Measurements from ENCODE around the gene SECTM1. TPM values are rescaled to one million over a fixed set of nuclear protein-coding genes. Genes with fewer than 3 reads are reported as not detected.

Gene SECTM1
- total RNA-seq, 1 donor from 2014 or later = 0.27 TPM

DNA sequence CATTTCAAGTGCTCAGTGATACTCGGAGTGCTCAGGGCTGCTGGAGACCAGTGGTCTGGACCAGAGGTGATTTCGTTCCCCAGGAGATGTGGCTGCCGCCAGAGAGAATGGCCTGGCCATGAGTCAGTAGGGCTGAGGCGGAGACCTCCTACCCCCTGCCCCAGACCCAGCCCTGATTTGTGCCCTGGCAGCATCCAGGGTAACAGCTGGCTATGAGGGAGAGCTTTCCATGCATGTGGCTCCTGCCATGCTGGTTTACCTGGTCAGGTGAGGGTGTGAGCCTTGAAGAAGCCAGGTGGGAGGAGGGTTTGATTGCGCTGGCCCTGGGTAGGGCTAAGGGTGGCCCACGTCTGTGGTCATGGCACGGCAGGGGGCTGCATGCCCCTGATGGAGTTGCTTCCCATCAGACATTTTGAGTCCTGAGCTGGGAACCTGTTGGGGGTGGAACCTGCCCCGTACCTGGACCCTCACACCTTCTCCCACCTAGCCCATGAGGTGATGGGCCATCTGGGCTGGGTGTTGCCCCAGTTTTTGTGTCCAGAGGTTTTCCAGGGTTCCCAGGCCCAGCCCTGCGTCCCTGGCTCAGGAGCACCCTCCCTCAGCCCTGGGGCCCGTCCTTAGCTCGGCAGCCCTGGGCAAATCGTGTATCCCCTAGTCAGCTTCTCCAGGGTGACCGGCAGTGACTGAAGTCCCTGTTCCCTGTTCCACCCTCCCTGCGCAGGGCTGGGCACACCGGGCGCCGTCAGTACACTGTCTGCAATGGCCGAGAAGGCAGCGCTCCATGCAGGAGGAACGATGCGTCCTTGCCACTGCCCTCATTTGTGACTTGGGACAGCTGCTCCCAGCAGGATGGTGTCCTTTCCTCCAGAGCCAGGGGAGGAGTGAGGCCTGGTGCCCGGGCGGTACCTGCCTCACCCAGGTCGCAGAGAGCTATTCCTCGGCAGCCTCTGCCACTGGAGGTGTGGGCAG is 51.0 kb downstream of the SECTM1 start:
- Histone ChIP-seq H3K27ac (ENCODE audit: low read depth, low read length) (no peak overlapping the region), H3K79me2 (ENCODE audit: insufficient read depth, low read length) (no peaks in the 10 kb centered on the region), H2AFZ (ENCODE audit: low read depth, low read length) (no peak overlapping the region), H3K27me3 (ENCODE audit: insufficient read depth, low read length) (no peaks in the 10 kb centered on the region), H3K4me3 (ENCODE audit: insufficient read depth, low read depth, low read length) (no peak overlapping the region), H3K4me1 (ENCODE audit: insufficient read depth, low read length) (peaks cover 26% of the 10 kb centered on the region), H4K20me1 (ENCODE audit: insufficient read depth, low read length) (peaks cover 8% of the 10 kb centered on the region), H3K4me2 (ENCODE audit: low read length) (peak overlapping the region; percentile 56), H3K36me3 (ENCODE audit: insufficient read depth, low read length) (no peaks in the 10 kb centered on the region), H3K9ac (ENCODE audit: low read length) (peak overlapping the region; percentile 4), H3K9me3 (ENCODE audit: insufficient read depth, low read depth, low read length) (peaks cover 5% of the 10 kb centered on the region)
- Mint-ChIP-seq H3K9me3 (ENCODE audit: unreplicated experiment) (no peaks in the 10 kb centered on the region), H3K4me1 (ENCODE audit: low read depth, unreplicated experiment) (peaks cover 3% of the 10 kb centered on the region), H3K27me3 (ENCODE audit: low read depth, unreplicated experiment) (no peaks in the 10 kb centered on the region), H3K4me3 (ENCODE audit: unreplicated experiment) (no peak overlapping the region), H3K27ac (ENCODE audit: unreplicated experiment) (no peak overlapping the region), H3K36me3 (ENCODE audit: low read depth, unreplicated experiment) (peaks cover 4% of the 10 kb centered on the region)
- DNase-seq (ENCODE audit: low read depth) = no peak
- TF ChIP-seq, protein P1, sequence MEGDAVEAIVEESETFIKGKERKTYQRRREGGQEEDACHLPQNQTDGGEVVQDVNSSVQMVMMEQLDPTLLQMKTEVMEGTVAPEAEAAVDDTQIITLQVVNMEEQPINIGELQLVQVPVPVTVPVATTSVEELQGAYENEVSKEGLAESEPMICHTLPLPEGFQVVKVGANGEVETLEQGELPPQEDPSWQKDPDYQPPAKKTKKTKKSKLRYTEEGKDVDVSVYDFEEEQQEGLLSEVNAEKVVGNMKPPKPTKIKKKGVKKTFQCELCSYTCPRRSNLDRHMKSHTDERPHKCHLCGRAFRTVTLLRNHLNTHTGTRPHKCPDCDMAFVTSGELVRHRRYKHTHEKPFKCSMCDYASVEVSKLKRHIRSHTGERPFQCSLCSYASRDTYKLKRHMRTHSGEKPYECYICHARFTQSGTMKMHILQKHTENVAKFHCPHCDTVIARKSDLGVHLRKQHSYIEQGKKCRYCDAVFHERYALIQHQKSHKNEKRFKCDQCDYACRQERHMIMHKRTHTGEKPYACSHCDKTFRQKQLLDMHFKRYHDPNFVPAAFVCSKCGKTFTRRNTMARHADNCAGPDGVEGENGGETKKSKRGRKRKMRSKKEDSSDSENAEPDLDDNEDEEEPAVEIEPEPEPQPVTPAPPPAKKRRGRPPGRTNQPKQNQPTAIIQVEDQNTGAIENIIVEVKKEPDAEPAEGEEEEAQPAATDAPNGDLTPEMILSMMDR (IDR thresholded peaks at IDR 0.05; ENCODE audit: insufficient read depth, low read depth, low read length) = no peak
- TF ChIP-seq EZH2 (IDR thresholded peaks at IDR 0.05; ENCODE audit: insufficient read depth, low read length) = no peak
- no peak for FAIRE-seq

DNA sequence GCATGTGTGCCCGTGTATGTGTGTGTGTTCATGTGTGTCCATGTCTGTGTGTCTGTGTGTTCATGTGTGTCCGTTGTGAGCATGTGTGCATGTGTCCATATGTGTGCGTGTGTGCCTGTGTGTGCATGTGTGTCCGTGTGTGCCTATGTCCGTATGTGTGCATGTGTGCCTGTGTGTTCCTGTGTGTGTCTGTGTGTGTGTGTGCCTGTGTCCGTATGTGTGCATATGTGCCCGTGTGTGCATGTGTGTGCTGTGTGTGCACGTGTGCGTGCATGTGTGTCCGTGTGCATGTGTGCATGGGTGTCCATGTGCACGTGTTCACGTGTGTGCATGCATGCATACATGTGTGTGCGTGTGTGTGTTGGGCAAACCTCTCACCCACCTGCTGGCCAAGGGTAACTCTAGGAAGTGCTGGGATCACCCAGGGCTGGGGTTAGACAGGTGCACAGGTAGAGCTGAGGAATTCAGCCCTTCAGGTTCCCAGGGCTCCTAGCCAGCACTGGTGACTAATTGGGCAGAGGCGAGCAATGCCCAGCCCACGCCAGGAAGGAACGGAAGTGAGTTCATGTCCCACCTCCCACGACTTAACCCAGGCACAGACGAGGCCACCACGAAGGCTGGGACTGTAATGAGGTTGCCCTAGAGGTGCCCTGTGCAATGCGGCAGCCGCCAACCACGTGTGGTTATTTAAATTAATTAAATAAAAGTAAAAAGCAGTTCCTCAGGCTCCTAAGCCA is 51.9 kb downstream of the SECTM1 start:
- H3K36me3 ChIP-seq (ENCODE audit: insufficient read depth, low read length) = no peaks in the 10 kb centered on the region
- peak overlapping the region; percentile 56 for H3K4me2 ChIP-seq (ENCODE audit: low read length)
- no peak overlapping the region for H2AFZ ChIP-seq (ENCODE audit: low read depth, low read length)
- H3K27ac Mint-ChIP-seq (ENCODE audit: unreplicated experiment) = no peak overlapping the region
- H3K9ac ChIP-seq (ENCODE audit: low read length) = no peak overlapping the region
- H3K79me2 ChIP-seq (ENCODE audit: insufficient read depth, low read length) = no peaks in the 10 kb centered on the region
- no peaks in the 10 kb centered on the region for H3K27me3 Mint-ChIP-seq (ENCODE audit: low read depth, unreplicated experiment)
- no peak overlapping the region for H3K27ac ChIP-seq (ENCODE audit: low read depth, low read length)
- H3K4me1 ChIP-seq (ENCODE audit: insufficient read depth, low read length) = peaks cover 25% of the 10 kb centered on the region
- peaks cover 6% of the 10 kb centered on the region for H3K36me3 Mint-ChIP-seq (ENCODE audit: low read depth, unreplicated experiment)
- H3K4me1 Mint-ChIP-seq (ENCODE audit: low read depth, unreplicated experiment) = peaks cover 3% of the 10 kb centered on the region
- TF ChIP-seq, protein P1 (IDR thresholded peaks at IDR 0.05; ENCODE audit: insufficient read depth, low read depth, low read length) = no peak
- no peak overlapping the region for H3K4me3 Mint-ChIP-seq (ENCODE audit: unreplicated experiment)
- DNase-seq (ENCODE audit: low read depth) (no peak), FAIRE-seq (no peak)
- no peaks in the 10 kb centered on the region for H3K27me3 ChIP-seq (ENCODE audit: insufficient read depth, low read length)
- peaks cover 8% of the 10 kb centered on the region for H4K20me1 ChIP-seq (ENCODE audit: insufficient read depth, low read length)
- no peaks in the 10 kb centered on the region for H3K9me3 ChIP-seq (ENCODE audit: insufficient read depth, low read depth, low read length)
- no peaks in the 10 kb centered on the region for H3K9me3 Mint-ChIP-seq (ENCODE audit: unreplicated experiment)
- H3K4me3 ChIP-seq (ENCODE audit: insufficient read depth, low read depth, low read length) = no peak overlapping the region
